Parathyroid adenoma (tissue), 2 donors: Measurements from ENCODE around the gene GNAI2.
A peak's percentile ranks its signal among the peaks of the same experiment; 100 is the strongest.

Source experiments
- H2AFZ ChIP-seq: fragments of 300-600 bp; sonication (generic); one replicate; pipeline ENCODE4 v1.7.0; 2017; ENCODE audit warnings: antibody characterized with exemption, mild to moderate bottlenecking
- H3K27ac ChIP-seq: fragments of 300-600 bp; sonication (generic); one replicate; pipeline ENCODE4 v1.7.0; 2017
- H3K27me3 ChIP-seq: fragments of 300-600 bp; sonication (generic); one replicate; pipeline ENCODE4 v1.7.0; 2017; ENCODE audit warnings: low read length; ENCODE audit not compliant: control insufficient read depth, insufficient read depth
- H3K36me3 ChIP-seq: fragments of 300-600 bp; sonication (generic); one replicate; pipeline ENCODE4 v1.7.0; 2017; ENCODE audit warnings: low read length; ENCODE audit not compliant: control insufficient read depth, insufficient read depth
- H3K4me1 ChIP-seq: fragments of 300-600 bp; sonication (generic); one replicate; pipeline ENCODE4 v1.7.0; 2017; ENCODE audit warnings: control low read depth
- H3K4me2 ChIP-seq: fragments of 300-600 bp; sonication (generic); one replicate; pipeline ENCODE4 v1.7.0; 2017; ENCODE audit warnings: low read length
- H3K4me3 ChIP-seq: fragments of 300-600 bp; sonication (generic); one replicate; pipeline ENCODE4 v1.7.0; 2017; ENCODE audit warnings: low read depth, low read length
- H3K79me2 ChIP-seq: fragments of 300-600 bp; sonication (generic); one replicate; pipeline ENCODE4 v1.7.0; 2017; ENCODE audit warnings: control low read depth
- H3K9ac ChIP-seq: fragments of 300-600 bp; sonication (generic); one replicate; pipeline ENCODE4 v1.7.0; 2017; ENCODE audit warnings: mild to moderate bottlenecking
- H3K9me3 ChIP-seq: fragments of 300-600 bp; sonication (generic); one replicate; pipeline ENCODE4 v1.7.0; 2017; ENCODE audit warnings: low read length; ENCODE audit not compliant: control insufficient read depth
- TF ChIP-seq, protein P1 (sequence below): fragments of 300-600 bp; sonication (generic); IDR thresholded peaks from one replicate; pipeline ENCODE4 v1.7.0; 2017; ENCODE audit warnings: antibody characterized with exemption, mild to moderate bottlenecking
- donor health status: primary hyperparathyroidism.

GNAI2 gene

DNA sequence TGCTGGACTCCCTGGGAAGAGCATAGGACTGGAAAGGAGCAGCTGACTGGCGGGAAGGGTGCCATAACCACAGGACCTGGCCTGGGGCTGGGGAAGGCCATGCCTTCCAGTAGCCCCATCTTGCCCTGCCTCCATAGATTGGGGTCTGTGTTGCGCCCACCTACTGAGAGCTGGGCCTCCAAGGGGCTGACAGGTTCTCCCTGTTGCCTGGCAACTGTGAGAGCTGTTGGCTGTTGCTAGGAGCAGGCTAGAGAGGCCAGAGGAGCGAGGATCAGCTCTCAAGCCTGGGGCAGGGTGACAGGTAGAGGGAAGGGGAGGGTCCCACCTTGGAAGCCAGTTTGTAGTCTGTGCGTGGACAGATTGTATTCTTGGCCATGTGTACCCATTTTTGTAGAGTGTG, 2.8 kb upstream of the GNAI2 start:
- no peak overlapping the region for H3K4me2 ChIP-seq
- no peaks in the 10 kb centered on the region for H3K27me3 ChIP-seq
- TF ChIP-seq, protein P1, sequence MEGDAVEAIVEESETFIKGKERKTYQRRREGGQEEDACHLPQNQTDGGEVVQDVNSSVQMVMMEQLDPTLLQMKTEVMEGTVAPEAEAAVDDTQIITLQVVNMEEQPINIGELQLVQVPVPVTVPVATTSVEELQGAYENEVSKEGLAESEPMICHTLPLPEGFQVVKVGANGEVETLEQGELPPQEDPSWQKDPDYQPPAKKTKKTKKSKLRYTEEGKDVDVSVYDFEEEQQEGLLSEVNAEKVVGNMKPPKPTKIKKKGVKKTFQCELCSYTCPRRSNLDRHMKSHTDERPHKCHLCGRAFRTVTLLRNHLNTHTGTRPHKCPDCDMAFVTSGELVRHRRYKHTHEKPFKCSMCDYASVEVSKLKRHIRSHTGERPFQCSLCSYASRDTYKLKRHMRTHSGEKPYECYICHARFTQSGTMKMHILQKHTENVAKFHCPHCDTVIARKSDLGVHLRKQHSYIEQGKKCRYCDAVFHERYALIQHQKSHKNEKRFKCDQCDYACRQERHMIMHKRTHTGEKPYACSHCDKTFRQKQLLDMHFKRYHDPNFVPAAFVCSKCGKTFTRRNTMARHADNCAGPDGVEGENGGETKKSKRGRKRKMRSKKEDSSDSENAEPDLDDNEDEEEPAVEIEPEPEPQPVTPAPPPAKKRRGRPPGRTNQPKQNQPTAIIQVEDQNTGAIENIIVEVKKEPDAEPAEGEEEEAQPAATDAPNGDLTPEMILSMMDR, result no peak
- no peak overlapping the region for H2AFZ ChIP-seq
- no peak overlapping the region for H3K4me3 ChIP-seq
- peaks cover 5% of the 10 kb centered on the region for H3K4me1 ChIP-seq
- no peaks in the 10 kb centered on the region for H3K36me3 ChIP-seq
- H3K27ac ChIP-seq, result no peak overlapping the region
- no peaks in the 10 kb centered on the region for H3K9me3 ChIP-seq
- peaks cover 16% of the 10 kb centered on the region for H3K79me2 ChIP-seq
- H3K9ac ChIP-seq, result no peak overlapping the region

- H3K4me2 ChIP-seq, result peak overlapping the region; percentile 100
- H3K4me1 ChIP-seq, result peaks cover 23% of the 10 kb centered on the region
- H3K27me3 ChIP-seq, result no peaks in the 10 kb centered on the region
- H3K27ac ChIP-seq, result peak overlapping the region; percentile 91
- H3K4me3 ChIP-seq, result peak overlapping the region; percentile 84
- TF ChIP-seq, protein P1, result no peak
- H2AFZ ChIP-seq, result peak overlapping the region; percentile 6
- H3K9me3 ChIP-seq, result no peaks in the 10 kb centered on the region
- peak overlapping the region; percentile 47 for H3K9ac ChIP-seq
- peaks cover 46% of the 10 kb centered on the region for H3K79me2 ChIP-seq
- no peaks in the 10 kb centered on the region for H3K36me3 ChIP-seq
Measured at GRCh38 chr3:50236484-50237132, 604 bp downstream of the GNAI2 start.

DNA sequence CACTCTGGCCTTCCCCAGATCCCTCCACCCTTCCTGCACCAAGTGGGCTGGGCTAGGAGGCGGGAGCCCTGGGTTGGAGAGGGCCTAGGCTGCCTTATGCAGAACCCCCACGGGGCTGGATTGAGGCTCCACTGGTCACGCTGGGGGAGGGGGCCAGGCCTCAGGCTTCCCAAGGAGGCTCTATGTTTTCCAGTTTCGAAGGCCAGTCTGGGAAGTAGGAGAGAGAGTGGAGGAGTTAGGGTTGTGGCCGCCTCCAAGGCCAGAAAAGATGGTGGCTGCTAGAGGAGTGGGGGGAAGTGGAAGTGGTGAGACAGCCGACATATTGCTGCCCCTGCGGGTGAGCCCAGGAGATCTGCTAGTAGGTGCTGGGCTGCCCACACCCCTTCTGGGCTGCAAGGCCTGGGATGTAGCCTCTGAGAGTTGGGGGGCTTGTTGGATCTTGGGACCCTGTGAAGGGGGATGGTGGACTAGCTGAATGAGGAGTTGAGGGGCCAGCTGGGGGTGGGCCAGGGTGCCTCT, 1.2 kb downstream of the GNAI2 start:
- Histone ChIP-seq H3K4me1 (peaks cover 24% of the 10 kb centered on the region), H2AFZ (peak overlapping the region; percentile 9), H3K27ac (peak overlapping the region; percentile 91), H3K4me3 (peak overlapping the region; percentile 84), H3K79me2 (peaks cover 51% of the 10 kb centered on the region), H3K9ac (peak overlapping the region; percentile 47), H3K36me3 (no peaks in the 10 kb centered on the region), H3K27me3 (no peaks in the 10 kb centered on the region), H3K4me2 (peak overlapping the region; percentile 100), H3K9me3 (no peaks in the 10 kb centered on the region)
- TF ChIP-seq, protein P1, result no peak

GRCh38 chr3:50237754-50238548, 1.9 kb downstream of the GNAI2 start:
- H3K27ac ChIP-seq, result peak overlapping the region; percentile 91
- TF ChIP-seq, protein P1, result no peak
- peak overlapping the region; percentile 47 for H3K9ac ChIP-seq
- H3K36me3 ChIP-seq, result no peaks in the 10 kb centered on the region
- H3K27me3 ChIP-seq, result no peaks in the 10 kb centered on the region
- H3K9me3 ChIP-seq, result no peaks in the 10 kb centered on the region
- H2AFZ ChIP-seq, result peak overlapping the region; percentile 4
- peak overlapping the region; percentile 100 for H3K4me2 ChIP-seq
- H3K4me1 ChIP-seq, result peaks cover 30% of the 10 kb centered on the region
- peaks cover 58% of the 10 kb centered on the region for H3K79me2 ChIP-seq
- H3K4me3 ChIP-seq, result peak overlapping the region; percentile 84
